HG02870 (cell line): Measurements from ENCODE around the gene DNMT3A.
A peak's percentile ranks its signal among the peaks of the same experiment; 100 is the strongest.

Source experiments
- ATAC-seq: cut with Tn5 transposase; IDR thresholded peaks from one replicate; pipeline ENCODE4 v1.9.1; 2021; ENCODE audit warnings: mild to moderate bottlenecking, moderate library complexity; ENCODE audit not compliant: unreplicated experiment

The DNMT3A gene

DNA sequence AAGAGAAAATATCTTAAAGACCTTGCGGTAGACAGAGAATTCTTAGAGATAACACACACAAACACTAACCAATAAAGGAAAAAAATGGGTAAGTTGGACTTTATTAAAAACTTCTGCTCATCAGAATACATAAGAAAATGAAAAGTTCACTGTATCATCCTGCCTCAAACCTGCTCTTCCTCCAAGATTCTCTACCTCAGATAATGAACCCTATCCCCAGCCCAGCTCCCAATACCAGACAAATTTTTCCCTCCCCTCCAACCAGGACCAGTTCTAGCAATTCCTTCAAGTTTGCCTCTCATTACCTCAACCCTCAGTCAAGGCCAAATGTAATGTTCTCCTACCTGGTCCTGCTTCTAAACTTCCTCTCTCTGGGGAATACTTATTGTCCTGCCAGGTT is 79.4 kb downstream of the DNMT3A start:
- no peak for ATAC-seq

GRCh38 chr2:25259737-25260124 is 82.0 kb downstream of the DNMT3A start:
- no peak for ATAC-seq

- ATAC-seq: no peak
Measured at GRCh38 chr2:25258847-25259736, 82.6 kb downstream of the DNMT3A start.

DNA sequence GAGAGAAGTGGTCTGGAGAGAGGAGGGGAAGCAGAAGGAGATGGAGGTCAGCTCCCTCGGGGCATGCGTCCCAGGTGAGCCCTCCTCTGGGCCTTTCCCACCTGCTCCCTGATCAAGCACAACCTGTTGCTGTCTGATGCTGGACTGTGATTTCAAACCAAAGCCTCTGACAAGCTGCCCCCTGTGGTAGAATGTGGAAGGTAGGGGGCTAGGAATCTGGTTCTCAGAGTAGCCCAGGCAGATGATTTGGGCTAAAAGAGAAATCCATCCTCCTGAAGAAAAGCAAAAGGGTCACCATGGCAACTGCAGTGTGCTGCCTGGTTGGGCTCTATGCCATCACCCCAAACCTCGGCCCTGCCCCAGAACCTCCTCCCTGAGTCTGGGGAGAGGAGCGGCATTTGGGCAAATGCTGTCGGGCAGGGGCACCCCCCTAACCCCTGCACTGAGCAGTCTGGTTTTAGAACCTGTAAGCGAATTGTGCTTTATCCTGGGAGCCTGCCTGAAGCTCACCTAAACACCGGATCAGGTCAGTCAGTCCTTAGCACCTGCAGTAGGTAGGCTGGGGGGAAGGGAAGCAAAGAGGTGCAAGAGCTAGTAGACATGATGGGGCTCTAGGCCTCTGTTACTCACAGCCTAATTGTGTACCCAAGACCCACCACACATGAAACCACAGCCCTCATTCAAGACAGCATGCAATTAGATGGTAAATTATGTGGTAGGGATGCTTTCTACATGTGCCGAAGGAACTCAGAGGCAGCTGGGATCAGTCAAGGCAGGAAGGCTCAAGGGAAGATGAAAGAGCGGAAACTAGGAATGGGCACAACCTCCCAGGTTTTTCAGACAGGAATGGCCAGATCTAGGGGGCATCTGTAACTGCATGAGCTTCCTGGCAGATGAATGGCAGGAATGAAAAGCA is 83.5 kb downstream of the DNMT3A start:
- no peak for ATAC-seq

GRCh38 chr2:25257032-25257552 is 84.6 kb downstream of the DNMT3A start:
- no peak for ATAC-seq

- ATAC-seq: no peak
Measured at GRCh38 chr2:25256488-25256875, 85.2 kb downstream of the DNMT3A start.

DNA sequence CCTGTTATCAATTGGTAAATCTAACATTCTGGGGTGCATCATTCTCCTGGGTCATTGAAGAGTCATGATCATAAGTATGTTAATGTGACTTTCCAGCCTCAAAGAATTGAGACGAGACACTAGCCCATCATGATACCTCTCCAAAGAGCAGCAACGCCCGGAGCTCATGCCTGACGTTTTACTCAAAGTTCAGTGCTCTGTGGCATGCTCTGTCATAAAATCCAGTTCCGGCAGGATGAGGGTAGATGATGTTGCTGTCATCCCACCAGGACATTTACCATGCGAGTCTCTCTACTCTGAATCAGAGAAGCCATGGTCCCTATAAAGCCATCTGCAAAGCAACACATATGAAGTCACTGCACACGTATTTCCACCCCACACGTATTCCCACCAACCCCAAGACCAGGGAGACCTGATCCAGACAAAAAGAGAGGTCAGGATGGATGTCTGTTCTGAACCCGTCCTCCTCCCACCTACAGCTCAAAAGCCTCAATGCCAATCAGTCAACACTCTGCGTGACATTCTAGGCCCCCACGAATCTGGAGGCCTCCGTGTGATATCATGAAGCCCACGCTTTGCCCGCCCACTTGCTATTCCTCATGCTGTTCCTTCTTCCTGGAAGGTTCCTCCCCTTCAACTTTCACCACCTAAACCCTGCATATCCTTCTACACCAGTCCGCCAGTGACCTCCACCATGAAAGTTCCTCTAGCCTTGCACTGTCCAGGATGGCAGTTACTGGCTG is 85.8 kb downstream of the DNMT3A start:
- ATAC-seq: no peak

DNA sequence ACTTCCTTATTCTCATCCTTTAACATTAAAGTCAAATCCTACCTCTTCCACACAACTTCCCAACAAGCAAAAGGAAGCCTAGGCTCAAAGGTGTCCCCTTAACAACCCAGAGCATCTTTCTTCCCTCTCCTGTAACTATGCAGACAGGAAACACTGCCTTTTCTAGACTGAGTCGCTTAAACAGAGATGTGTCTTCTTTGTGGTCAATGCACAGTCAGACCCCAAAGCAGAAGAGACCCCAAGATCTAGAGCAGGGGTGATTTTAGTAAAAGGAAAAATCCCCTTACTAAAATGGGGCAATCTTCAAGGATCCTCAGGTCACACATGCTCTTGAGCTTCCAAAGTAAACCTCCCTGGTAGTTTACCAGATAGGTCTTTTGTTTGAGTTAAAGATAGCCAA is 86.8 kb downstream of the DNMT3A start:
- no peak for ATAC-seq

DNA sequence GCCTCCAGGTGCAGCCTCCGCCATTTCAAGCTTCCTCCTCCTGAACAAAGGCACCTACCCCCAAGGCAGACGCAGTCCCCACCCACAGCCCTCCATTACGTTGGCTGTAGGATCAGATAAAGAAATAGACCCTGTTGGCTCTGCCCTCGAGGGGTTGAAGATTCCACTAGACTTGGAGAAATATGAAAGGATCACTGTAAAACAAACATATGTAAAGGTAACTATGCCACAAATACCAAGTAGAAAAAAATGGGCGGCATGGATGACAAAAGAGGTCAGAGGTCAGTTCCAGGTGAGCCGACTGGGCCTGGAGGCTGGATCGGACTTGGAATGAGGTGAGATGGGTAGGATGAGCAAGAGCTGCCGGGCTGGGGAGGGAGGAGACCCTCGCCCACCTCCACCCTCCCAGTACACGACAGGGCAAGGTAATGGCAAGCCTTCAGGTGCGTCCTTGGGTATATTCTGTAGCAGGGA is 88.5 kb downstream of the DNMT3A start:
- ATAC-seq: no peak

DNA sequence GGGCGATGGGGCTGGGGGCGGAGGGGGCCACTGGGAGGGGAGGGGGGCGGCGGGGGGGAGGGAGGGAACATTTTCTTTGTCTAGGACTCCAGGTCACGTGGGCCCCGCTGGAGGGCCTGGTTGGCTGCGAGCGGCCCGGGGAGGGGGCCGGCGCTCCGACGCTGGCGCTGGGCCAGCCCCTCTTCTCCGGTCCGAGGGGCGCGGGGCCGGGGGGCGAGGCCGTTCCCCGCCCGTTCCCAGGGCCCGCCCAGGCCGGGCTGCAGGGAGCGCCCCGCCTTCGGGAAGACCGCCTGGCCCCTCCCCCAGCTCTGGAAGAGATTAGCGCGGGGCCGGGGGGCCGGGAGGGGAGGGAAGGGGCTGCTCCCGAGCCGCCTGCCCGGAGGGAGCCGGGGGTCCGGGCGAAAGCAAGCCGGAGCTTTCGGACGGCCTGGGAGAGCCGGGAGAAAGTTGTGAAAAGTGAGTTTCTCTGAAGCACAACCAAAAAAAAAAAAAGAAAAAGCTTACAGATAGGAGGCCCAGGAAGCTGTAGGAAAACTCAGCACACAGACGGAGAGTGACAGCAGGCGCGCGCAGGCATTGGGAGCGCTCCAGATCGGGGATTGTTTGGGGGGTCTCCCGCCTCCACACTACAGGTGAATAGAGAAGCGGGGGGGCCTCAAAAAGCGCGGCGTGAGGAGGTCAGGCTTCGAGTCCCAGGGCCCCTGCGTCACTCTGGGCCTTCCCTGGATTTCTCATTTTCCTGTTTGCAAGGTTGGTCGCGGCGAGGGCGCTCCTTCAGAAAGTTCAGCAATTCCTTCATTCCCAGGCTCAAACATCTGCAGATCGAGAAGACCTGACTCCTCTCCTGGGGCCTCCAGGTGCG is 89.2 kb downstream of the DNMT3A start:
- peak; percentile 54 for ATAC-seq

DNA sequence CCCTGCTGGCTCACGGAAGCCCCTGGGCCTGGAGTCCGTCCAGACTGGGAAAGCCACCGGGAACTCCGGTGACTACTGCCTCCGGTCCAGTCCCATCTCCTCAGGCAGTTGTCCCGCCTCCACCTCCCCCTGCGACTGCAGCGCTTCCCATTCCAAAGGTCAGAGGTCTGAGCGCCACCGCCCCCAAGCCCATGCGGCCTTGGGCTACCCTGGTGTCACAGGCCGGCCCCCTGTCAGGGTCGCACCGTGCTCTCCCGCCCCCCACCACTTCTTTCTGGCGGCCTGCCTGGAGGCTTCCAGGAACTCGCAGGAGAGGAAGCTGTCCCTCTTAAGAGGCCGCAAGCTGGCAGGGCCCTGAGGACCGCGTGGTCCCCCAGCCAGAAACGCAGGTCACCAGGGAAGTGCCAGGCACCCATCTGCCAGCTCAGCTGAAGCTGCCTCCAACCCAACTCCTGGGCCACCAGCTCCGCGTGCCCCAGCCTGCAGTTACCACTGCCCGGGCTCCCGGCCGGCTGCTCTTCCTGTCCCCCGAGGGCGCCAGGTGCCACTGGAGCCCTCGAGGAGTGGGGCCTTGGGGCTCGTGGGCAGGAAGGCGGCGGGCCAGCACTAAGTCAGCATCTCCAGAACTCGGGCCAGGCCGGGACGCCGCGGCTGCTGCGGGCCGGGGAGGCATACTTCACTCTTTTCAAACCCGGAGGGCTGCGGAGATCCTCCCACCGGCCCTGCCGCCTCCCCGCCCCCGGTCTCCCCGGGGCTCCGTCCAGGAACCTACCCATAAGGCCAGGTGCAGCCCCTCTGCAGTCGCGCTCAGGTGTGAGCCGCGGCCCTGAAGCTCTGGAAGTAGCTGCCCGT is 90.1 kb downstream of the DNMT3A start:
- ATAC-seq: peak; percentile 36

- peak; percentile 15 for ATAC-seq
Measured at GRCh38 chr2:25251071-25251421, 90.7 kb downstream of the DNMT3A start.

DNA sequence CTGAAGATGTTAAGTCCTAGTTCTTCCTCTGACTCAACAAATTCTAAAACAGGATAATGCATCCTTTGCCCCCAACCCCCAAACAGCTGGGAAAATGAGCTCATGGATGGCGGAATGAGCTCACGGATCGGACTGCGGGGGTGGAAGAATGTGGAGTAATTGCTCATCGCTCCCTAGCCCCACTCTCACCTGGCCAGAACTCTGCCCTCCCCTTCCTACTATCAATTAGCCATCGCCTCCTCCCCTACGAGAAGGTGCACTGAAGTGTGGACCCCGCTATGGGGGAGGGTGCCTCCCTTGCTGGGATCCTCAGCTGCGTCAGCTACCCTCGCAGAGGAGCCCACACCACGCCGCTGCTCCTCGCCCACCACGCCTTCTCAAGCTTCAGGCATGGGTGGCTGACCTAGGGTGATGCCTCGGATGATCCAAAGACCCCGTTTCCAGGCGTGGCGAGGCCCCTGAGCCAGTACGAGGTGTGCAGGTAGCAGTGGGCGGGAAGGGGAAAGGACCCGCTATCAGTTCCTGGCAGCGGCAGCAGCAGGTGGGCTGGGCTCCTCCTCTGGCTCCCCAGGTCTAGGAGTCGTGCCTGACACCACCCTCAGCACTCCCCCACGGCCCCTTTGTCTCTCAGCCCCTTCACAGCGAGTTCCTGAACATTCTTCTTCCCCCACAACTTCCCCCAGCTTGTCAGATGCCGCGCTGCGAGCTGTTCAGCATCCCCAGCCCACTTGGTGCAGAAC is 91.2 kb downstream of the DNMT3A start:
- no peak for ATAC-seq

DNA sequence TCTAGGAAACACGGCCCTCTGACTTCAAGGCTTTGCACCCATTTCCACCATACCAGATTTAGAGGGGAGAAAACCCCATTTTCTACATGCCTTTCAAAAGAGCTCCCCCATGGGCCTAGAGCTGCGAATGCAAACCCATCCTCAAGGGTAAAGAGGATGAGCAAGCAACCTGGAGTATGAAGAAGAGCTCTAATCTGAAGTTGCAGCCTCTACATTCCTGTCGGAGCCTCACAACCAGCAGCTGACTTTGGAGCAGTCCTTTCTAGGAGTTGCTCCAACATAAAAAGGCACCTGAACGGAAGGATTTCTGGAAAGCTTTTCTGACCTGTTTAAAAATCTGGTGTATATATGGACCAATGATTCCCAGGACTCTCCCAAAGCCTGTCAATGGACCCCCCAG is 91.9 kb downstream of the DNMT3A start:
- ATAC-seq: no peak

- ATAC-seq: no peak
Measured at GRCh38 chr2:25247792-25248512, 93.8 kb downstream of the DNMT3A start.

- ATAC-seq: no peak
Measured at GRCh38 chr2:25246558-25247290, 95.0 kb downstream of the DNMT3A start.

DNA sequence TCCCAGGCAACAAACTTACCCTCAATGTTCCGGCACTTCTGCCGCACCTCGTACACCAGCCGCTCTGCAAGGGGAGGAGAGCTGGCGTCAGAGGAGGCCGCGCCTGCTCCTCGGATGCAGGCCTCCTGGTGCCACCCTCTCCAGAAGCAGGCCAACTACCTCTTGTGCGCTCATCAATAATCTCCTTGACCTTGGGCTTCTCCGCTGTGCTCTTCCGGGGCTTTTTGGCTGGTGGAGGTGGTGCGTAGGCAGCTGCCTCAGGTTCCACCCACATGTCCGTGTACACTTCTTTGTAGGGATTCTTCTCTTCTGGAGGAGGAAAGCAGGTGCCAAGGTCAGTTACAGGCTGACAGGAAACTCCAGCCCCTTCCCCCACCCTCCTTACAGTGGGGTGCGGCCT is 95.7 kb downstream of the DNMT3A start:
- no peak for ATAC-seq
